ENCODE results near the gene ERMAP.
"Not testable (repeated sequence)": the region's sequence is repeated elsewhere in the genome, so short reads cannot be mapped to it uniquely, and the experiment has no call there.

ERMAP gene

GRCh38 chr1:42869254-42869653, 52.3 kb downstream of the ERMAP start:
- not testable (repeated sequence) for DNase-seq (ENCODE audit: low read depth in 2 of 2, low spot score in 1 of 2)

DNA sequence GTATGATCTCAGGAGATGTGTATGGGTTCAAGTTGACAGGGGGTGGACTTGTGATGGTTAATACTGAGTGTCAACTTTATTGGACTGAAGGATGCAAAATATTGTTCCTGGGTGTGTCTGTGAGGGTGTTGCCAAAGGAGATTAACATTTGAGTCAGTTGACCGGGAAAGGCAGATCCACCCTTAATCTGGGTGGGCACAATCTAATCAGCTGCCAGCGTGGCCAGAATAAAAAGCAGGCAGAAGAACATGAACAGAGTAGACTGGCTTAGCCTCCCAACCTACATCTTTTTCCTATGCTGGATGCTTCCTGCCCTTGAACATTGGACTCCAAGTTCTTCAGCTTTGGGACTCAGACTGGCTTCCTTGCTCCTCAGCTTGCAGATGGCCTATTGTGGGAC, 52.8 kb downstream of the ERMAP start:
- not testable (repeated sequence) for DNase-seq (ENCODE audit: low read depth in 2 of 2, low spot score in 1 of 2)

GRCh38 chr1:42873108-42873507, 56.2 kb downstream of the ERMAP start:
- DNase-seq (ENCODE audit: low read depth in 2 of 2, low spot score in 1 of 2) = not testable (repeated sequence)

DNA sequence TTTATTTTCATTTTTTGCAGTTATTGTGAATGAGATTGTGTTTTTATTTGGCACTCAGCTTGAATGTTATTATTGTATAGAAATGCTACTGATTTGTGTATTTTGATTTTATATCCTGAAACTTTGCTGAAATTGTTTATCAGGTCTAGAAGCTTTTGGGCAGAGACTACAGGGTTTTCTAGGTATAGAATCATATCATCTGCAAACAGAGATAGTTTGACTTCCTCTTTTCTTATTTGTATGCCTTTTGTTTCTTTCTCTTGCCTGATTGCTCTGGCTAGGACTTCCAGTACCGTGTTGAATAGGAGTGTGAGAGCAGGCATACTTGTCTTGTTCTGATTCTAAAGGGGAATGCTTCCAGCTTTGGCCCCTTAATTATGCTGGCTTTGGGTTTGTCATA, 56.7 kb downstream of the ERMAP start:
- no peak for DNase-seq (ENCODE audit: low read depth in 2 of 2, low spot score in 1 of 2)

- DNase-seq (ENCODE audit: low read depth in 2 of 2, low spot score in 1 of 2) = no peak
Measured at GRCh38 chr1:42876009-42876408, 59.1 kb downstream of the ERMAP start.

- DNase-seq (ENCODE audit: low read depth in 2 of 2, low spot score in 1 of 2) = no peak
Measured at GRCh38 chr1:42877380-42877779, 60.5 kb downstream of the ERMAP start.

- DNase-seq (ENCODE audit: low read depth in 2 of 2, low spot score in 1 of 2) = no peak
Measured at GRCh38 chr1:42880384-42880783, 63.5 kb downstream of the ERMAP start.

DNA sequence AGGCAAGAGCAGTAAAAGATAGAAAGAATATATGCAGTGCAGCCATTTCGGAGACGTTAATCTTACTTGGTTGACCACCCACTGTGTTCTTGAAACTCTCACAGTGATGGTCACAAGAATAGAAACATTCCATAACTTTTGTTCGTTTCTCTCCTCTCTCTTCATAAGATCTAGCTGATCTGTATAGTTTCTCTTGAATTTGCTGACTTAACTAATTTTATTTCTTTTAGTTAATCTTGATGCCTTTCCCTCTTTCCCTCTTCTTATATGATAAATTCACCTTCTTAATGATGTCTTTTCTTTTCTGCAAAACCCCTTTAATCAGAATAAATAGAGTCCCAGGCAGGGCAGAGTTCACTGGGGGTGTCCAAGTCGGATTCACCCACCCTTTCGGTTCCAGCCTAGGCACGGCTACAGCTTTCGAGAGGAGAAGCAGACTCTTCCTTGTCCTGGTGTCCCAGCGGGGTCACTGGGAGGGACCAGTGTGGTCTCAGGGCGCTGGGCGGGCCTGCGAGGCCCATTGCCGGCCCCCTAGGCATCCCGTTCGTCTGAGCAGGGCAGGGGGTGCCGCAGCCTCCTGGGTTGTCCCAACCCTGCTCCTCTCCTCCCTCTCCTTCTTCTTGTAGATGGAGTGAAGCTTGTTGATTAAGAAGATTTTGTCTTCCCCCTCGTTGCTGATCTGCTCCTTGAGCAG, 69.3 kb downstream of the ERMAP start:
- no peak for DNase-seq (ENCODE audit: low read depth in 2 of 2, low spot score in 1 of 2)

GRCh38 chr1:42886800-42887199, 69.9 kb downstream of the ERMAP start:
- no peak for DNase-seq (ENCODE audit: low read depth in 2 of 2, low spot score in 1 of 2)

- DNase-seq (ENCODE audit: low read depth in 2 of 2, low spot score in 1 of 2) = no peak
Measured at GRCh38 chr1:42887366-42887765, 70.4 kb downstream of the ERMAP start.

GRCh38 chr1:42888013-42888633, 71.2 kb downstream of the ERMAP start:
- no peak for DNase-seq (ENCODE audit: low read depth in 2 of 2, low spot score in 1 of 2)

DNA sequence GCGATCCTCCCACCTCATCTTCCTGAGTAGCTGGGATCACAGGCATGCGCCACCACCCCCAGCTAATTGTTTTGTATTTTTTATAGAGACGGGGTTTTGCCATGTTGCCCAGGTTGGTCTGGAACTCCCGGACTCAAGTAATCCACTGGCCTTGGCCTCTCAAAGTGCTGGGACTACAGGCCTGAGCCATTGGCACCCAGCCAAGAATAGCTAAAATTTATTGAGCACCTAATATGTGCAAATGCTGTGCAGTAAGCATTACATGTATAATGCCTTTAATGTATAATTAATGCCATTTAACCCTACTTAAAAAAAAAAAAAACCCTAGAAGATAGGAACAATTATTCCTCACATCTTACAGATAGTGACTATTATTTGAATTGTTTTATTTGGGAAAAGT, 72.3 kb downstream of the ERMAP start:
- no peak for DNase-seq (ENCODE audit: low read depth in 2 of 2, low spot score in 1 of 2)

DNA sequence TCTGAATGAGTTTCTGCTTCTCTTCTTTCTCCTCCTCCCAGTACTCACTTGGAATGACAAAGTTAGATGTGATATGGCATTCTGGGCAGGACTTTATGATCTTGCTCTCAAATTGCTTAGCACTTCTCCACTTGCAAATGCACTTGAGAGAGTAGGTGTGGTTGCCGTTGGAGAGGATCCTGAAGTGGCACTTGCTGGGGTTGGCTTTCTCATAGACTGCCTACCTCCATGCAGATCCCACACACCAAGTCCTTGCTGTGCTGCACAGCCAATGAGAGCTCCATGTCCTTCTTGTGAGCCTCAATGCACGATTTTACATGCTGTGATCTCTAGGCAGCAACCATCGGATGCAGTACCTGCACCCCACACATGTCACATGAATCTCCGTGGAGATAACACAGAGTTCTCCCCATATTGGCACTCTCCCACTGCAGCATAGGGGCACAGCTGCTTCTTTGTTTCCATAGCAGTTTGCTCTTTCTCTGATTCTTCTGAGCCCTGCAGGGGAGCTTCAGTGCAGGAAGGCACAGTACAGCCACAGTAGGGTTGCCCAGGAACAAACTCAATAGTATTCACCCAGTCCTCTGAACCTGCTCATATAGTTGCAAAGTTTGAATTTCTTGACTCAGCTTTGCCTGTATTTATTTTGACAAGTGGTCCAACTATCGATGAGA, 74.7 kb downstream of the ERMAP start:
- no peak for DNase-seq (ENCODE audit: low read depth in 2 of 2, low spot score in 1 of 2)
